ENCODE measurements around the gene CHRM4.
"Not testable (repeated sequence)": the region's sequence is repeated elsewhere in the genome, so short reads cannot be mapped to it uniquely, and the experiment has no call there.

The CHRM4 gene

DNA sequence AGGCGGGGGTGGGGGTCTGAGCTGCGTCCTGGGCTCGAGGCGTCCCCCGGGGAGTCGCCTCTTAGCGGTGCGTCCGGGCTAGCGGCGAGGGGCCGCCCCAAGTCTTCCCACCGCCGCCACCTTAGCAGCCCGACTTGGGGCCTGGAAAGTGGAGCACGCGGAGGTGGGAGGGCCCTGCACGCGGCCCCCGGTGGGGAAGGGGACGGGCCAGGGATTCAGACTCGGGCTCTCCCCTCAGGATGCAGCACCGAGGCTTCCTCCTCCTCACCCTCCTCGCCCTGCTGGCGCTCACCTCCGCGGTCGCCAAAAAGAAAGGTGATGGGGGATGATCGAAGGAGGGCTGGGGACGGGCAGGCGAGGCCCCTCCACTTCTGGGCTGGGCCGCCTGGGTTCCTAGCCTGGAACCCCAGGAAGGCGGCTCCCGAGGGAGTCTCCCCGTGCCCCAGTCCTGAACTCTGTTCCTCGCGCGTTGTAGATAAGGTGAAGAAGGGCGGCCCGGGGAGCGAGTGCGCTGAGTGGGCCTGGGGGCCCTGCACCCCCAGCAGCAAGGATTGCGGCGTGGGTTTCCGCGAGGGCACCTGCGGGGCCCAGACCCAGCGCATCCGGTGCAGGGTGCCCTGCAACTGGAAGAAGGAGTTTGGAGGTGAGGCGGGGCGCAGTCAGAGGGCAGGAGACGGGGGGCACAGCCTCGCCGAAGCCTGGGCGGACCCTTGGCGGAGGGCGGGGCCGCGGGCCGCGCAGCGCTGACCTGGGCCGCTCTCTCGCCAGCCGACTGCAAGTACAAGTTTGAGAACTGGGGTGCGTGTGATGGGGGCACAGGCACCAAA is 9.5 kb downstream of the CHRM4 start:
- no peak for DNase-seq (ENCODE audit: low spot score)

GRCh38 chr11:46381048-46381818 is 10.3 kb downstream of the CHRM4 start, which contains the start of gene MDK:
Gene MDK (plus strand): TSS chr11:46381669. CDS start chr11:46382058, 389 bp downstream.
- peak; percentile 22 for DNase-seq (ENCODE audit: low spot score)

DNA sequence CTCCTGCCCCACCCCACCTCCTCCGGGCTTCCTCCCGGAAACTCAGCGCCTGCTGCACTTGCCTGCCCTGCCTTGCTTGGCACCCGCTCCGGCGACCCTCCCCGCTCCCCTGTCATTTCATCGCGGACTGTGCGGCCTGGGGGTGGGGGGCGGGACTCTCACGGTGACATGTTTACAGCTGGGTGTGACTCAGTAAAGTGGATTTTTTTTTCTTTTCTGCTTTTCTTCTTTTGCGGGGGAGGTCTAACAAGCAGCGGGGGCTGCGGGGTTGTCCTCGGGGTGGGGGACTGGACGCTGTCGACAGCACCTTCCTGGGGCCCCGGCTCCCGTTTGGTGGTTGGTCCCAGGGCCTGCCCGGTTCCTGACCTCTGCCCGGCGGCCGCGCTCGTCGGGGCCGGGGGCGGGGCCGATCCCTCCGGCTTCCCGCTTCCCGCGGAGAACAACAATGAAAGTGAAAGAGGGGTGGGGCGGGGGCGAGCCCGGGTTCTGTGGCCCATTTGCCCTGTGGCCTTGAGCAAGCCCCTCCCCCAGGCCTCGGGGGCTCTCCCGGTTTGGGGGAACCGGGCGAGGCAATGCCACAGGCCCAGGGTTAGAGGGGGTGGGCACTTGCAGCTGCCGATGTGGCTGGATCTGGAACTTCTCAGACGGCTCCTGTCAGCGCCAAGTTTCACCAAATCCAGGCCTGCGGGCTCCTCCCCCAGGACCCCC is 11.1 kb downstream of the CHRM4 start:
- peak; percentile 51 for DNase-seq (ENCODE audit: low spot score)

DNA sequence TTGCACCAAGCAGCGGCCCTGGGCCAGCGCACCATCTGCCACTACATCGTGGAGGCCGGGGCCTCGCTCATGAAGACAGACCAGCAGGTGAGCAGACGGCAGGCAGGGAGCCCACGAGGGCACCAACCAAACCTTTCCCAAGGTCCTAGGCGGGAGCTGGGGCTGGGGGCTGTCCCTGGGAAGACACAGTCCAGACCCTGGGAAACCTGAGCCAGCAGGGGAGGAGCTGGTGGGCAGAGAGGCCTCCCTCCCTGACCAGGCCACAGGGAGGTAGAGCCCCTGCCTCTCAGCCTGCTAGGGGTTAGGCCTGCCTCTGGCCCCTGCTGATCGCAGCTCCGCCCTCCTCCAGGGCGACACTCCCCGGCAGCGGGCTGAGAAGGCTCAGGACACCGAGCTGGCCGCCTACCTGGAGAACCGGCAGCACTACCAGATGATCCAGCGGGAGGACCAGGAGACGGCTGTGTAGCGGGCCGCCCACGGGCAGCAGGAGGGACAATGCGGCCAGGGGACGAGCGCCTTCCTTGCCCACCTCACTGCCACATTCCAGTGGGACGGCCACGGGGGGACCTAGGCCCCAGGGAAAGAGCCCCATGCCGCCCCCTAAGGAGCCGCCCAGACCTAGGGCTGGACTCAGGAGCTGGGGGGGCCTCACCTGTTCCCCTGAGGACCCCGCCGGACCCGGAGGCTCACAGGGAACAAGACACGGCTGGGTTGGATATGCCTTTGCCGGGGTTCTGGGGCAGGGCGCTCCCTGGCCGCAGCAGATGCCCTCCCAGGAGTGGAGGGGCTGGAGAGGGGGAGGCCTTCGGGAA is 11.9 kb downstream of the CHRM4 start:
- DNase-seq (ENCODE audit: low spot score), result not testable (repeated sequence)

DNA sequence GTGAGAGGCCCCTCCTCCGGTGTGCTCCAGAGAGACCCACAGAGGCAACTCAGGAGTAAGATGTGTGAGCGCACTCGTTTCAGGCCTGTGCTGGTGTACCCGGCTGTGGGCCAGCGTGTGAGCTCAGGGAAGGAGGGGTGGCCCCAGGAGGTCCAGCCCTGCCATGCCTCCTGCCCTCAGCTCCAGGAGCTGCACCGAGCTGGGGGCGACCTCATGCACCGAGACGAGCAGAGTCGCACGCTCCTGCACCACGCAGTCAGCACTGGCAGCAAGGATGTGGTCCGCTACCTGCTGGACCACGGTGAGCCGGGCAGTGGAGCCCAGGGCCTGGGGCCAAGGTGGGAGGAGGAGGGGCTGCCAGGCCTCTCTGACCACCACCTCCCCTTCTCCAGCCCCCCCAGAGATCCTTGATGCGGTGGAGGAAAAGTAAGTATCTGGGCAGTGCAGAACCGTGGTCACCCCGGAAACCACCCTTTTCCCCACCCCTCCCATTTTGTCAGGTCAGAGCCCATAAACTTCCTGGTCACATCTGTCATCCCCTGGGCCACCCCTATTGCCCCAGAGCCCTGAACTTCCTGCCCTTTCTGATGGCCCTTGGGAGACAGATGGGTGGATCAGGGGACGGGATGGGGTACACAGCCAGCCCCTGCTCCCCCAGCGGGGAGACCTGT is 12.6 kb downstream of the CHRM4 start:
- no peak for DNase-seq (ENCODE audit: low spot score)

DNA sequence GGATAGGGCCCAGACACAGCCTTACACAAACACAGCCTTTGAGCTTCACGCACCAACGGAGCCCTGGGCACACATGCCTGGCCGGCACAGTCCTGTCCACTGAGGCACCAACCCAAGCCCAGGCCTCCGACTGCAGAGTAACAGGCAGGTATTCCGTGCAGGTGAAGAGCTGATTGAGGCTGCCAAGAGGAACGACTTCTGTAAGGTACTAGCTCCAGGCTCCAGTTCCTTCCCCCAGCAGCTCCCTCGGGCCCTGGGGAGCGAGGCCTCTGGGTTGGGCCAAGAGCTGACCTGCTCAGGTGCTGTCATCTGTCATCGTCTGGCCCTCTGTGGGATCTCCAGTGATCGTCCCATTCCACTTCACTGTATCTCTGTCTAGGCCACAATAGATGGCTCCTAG is 13.3 kb downstream of the CHRM4 start:
- DNase-seq (ENCODE audit: low spot score), result no peak

GRCh38 chr11:46377831-46378230 is 13.7 kb downstream of the CHRM4 start:
- no peak for DNase-seq (ENCODE audit: low spot score)

DNA sequence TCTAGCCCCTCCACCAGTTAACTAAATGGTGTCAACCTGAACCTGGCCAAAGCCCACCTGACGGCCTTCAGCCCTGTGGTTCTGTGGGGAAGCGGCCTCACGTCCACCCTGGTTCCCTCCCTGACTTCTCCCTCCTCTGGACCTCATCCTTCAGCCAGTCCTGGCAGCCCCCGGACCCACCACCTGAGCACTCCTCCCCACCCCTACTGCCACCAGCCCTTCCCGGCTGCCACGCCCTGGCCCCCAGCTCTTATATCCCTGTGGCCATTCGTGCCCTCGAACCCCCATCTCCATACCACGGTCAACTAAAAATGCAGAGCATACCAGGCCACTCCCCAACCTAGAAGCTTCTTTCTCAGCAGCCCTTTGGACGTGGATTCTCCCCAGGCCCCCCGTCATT is 14.3 kb downstream of the CHRM4 start:
- DNase-seq (ENCODE audit: low spot score), result no peak

GRCh38 chr11:46376258-46377050 is 15.1 kb downstream of the CHRM4 start:
- DNase-seq (ENCODE audit: low spot score), result no peak

- no peak for DNase-seq (ENCODE audit: low spot score)
Measured at GRCh38 chr11:46375392-46376101, 16.0 kb downstream of the CHRM4 start.

DNA sequence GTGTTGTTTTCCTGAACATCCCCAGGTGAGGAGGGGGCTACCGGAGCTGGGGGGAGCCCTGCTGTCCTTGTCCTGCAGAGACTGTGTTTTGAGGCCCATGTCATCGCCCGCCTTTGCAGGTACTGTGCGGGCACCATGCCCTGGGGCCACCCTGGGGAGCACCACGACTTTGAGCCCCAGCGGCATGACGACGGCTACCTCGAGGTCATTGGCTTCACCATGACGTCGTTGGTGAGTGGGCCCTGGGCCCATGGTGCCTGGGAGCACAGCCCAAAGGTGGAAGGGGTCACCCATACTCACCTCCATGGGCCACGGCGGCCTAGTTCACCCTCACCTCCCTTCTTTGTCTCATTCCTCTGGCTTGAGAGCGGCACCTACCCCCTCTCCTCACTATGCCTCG is 16.8 kb downstream of the CHRM4 start:
- DNase-seq (ENCODE audit: low spot score), result no peak

GRCh38 chr11:46373787-46374740 is 17.5 kb downstream of the CHRM4 start:
- no peak for DNase-seq (ENCODE audit: low spot score)

DNA sequence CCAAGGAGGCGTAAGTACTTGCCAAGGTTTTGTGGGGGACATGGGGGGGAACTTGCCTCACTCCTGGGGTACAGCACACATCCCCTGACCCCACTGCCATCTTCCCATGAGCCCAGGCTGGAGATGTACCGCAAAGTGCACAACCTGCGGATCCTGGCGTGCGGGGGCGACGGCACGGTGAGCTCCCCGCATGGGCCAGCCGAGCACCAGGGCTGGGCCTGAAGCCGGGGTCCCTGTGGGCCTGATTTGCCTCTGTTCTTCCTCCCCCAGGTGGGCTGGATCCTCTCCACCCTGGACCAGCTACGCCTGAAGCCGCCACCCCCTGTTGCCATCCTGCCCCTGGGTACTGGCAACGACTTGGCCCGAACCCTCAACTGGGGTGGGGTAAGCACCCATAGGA is 19.1 kb downstream of the CHRM4 start:
- DNase-seq (ENCODE audit: low spot score), result not testable (repeated sequence)

DNA sequence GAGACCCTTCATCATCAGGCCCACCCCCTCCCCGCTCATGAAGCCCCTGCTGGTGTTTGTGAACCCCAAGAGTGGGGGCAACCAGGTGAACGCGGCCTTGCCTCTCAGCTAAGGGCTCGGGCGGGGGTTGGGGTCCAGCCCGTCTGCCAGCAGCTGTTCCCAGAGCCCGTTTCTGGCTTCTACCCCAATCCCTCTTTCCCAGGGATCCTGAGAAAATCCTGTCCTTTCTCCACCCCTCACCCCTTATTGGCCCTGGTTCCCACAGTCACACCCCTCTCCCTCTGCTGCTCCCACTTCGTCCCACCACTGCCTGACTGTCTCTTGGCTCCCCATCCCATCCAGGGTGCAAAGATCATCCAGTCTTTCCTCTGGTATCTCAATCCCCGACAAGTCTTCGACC is 19.5 kb downstream of the CHRM4 start:
- DNase-seq (ENCODE audit: low spot score), result no peak

DNA sequence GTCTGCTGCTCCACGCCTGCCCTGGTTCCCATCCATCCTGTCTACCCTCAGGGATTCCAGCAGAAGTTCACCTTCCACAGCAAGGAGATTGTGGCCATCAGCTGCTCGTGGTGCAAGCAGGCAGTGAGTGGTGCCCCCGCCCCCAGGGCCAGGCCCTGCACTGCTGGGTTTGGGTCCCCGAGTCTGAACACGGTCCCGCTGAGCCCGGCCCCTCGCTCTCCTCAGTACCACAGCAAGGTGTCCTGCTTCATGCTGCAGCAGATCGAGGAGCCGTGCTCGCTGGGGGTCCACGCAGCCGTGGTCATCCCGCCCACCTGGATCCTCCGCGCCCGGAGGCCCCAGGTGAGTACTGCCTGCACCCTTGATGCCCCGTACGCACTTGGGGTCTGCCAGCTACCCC is 20.3 kb downstream of the CHRM4 start:
- DNase-seq (ENCODE audit: low spot score), result not testable (repeated sequence)

DNA sequence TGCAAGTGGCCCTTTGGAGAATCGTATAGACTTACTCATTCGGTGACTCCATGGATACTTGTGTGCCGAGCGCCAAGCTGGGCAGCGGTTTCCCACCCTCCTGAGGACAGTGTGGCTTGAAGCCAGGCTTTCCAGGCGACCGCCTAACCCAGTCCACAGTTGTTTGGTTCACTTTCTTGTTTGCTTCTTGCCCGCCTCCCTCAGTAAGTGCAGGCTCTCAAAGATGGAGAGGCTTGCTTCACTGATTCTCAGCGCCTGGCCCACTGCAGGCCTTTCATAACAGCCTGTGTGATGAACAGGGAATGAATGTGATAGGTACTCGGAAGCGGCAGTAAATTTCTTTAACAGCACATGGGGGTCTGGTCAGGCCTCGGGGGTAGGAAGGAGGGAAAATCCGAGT is 21.3 kb downstream of the CHRM4 start:
- no peak for DNase-seq (ENCODE audit: low spot score)

GRCh38 chr11:46369458-46370152 is 22.0 kb downstream of the CHRM4 start:
- peak; percentile 63 for DNase-seq (ENCODE audit: low spot score)

GRCh38 chr11:46367916-46368267 is 23.7 kb downstream of the CHRM4 start:
- DNase-seq (ENCODE audit: low spot score), result no peak
